HFFc6 (cell line): ENCODE results near the gene MAP3K5. TPM values are rescaled to one million over a fixed set of nuclear protein-coding genes. Genes with fewer than 3 reads are reported as not detected.

Experiments
- DNase-seq: peaks from one replicate; pipeline ENCODE4 v3.0.0-alpha.2; 2018
- H3K27ac Mint-ChIP-seq: 2 replicates; pipeline ENCODE4 v1.8.0; 2020; ENCODE audit warnings: mild to moderate bottlenecking, mixed read lengths
- H3K27me3 Mint-ChIP-seq: 2 replicates; pipeline ENCODE4 v1.8.0; 2021; ENCODE audit warnings: mild to moderate bottlenecking, moderate library complexity, mixed read lengths; ENCODE audit not compliant: insufficient read depth
- H3K36me3 Mint-ChIP-seq: 2 replicates; pipeline ENCODE4 v1.8.0; 2021; ENCODE audit warnings: low read depth, mixed read lengths
- H3K4me1 Mint-ChIP-seq: 2 replicates; pipeline ENCODE4 v1.8.0; 2020; ENCODE audit warnings: low read depth, mixed read lengths
- H3K4me3 Mint-ChIP-seq: 2 replicates; pipeline ENCODE4 v1.8.0; 2020; ENCODE audit warnings: mild to moderate bottlenecking, moderate library complexity, mixed read lengths
- H3K9me3 Mint-ChIP-seq: 2 replicates; pipeline ENCODE4 v1.8.0; 2020; ENCODE audit warnings: mild to moderate bottlenecking, mixed read lengths
- CTCF ChIP-seq: fragments of 200-600 bp; sonication (generic); IDR thresholded peaks from 2 replicates; pipeline ENCODE4 v1.5.0; 2021; ENCODE audit warnings: antibody characterized with exemption, mild to moderate bottlenecking
- total RNA-seq, 6 experiments: library from RNA; stranded (reverse); fragmentation: NEBNext Ultra II Directional; extraction: Animal tissue kit (Norgen Biotek cat#: 25700); gene quantifications; 2 replicates in 1 of 6; 3 replicates in 5 of 6; pipeline ENCODE4 v1.2.3, GENCODE V29; 2021

MAP3K5 gene
- total RNA-seq, 6 experiments from 2014 or later: 11.9 to 22.2 (median 19.1) TPM

GRCh38 chr6:136533487-136533886 lies 258.8 kb downstream of the MAP3K5 start:
- H3K27ac Mint-ChIP-seq: no peak overlapping the region
- no peak for DNase-seq
- TF ChIP-seq CTCF: no peak
- no peaks in the 10 kb centered on the region for H3K4me1 Mint-ChIP-seq
- peaks cover 19% of the 10 kb centered on the region for H3K27me3 Mint-ChIP-seq
- H3K9me3 Mint-ChIP-seq: no peaks in the 10 kb centered on the region
- H3K4me3 Mint-ChIP-seq: no peak overlapping the region
- peaks cover 3% of the 10 kb centered on the region; the same call in 1 of the 2 replicates for H3K36me3 Mint-ChIP-seq

- H3K27ac Mint-ChIP-seq: no peak overlapping the region
- peaks cover 3% of the 10 kb centered on the region; the same call in 1 of the 2 replicates for H3K36me3 Mint-ChIP-seq
- TF ChIP-seq CTCF: no peak
- no peak for DNase-seq
- H3K27me3 Mint-ChIP-seq: peaks cover 17% of the 10 kb centered on the region
- H3K9me3 Mint-ChIP-seq: no peaks in the 10 kb centered on the region
- H3K4me1 Mint-ChIP-seq: peaks cover 6% of the 10 kb centered on the region
- H3K4me3 Mint-ChIP-seq: no peak overlapping the region
Observed at GRCh38 chr6:136532030-136532429, 260.2 kb downstream of the MAP3K5 start.

- DNase-seq: no peak
- Mint-ChIP-seq H3K27me3 (peaks cover 12% of the 10 kb centered on the region), H3K9me3 (no peaks in the 10 kb centered on the region), H3K4me1 (peaks cover 14% of the 10 kb centered on the region), H3K27ac (no peak overlapping the region), H3K36me3 (no peaks in the 10 kb centered on the region), H3K4me3 (no peak overlapping the region)
- no peak for TF ChIP-seq CTCF
Observed at GRCh38 chr6:136529710-136530109, 262.6 kb downstream of the MAP3K5 start.

- no peak for TF ChIP-seq CTCF
- no peak overlapping the region for H3K4me3 Mint-ChIP-seq
- no peak overlapping the region for H3K27ac Mint-ChIP-seq
- no peaks in the 10 kb centered on the region for H3K9me3 Mint-ChIP-seq
- peaks cover 14% of the 10 kb centered on the region for H3K4me1 Mint-ChIP-seq
- H3K27me3 Mint-ChIP-seq: peaks cover 8% of the 10 kb centered on the region
- no peak for DNase-seq
- H3K36me3 Mint-ChIP-seq: no peaks in the 10 kb centered on the region
Observed at GRCh38 chr6:136528477-136528876, 263.8 kb downstream of the MAP3K5 start.

GRCh38 chr6:136527831-136528230 lies 264.4 kb downstream of the MAP3K5 start:
- peaks cover 14% of the 10 kb centered on the region for H3K4me1 Mint-ChIP-seq
- no peak overlapping the region for H3K4me3 Mint-ChIP-seq
- no peak for TF ChIP-seq CTCF
- peaks cover 4% of the 10 kb centered on the region for H3K27me3 Mint-ChIP-seq
- H3K27ac Mint-ChIP-seq: no peak overlapping the region
- no peak for DNase-seq
- H3K36me3 Mint-ChIP-seq: no peaks in the 10 kb centered on the region
- H3K9me3 Mint-ChIP-seq: no peaks in the 10 kb centered on the region

- Mint-ChIP-seq H3K36me3 (no peaks in the 10 kb centered on the region), H3K27ac (no peak overlapping the region), H3K27me3 (no peaks in the 10 kb centered on the region; the same call in 1 of the 2 replicates), H3K9me3 (no peaks in the 10 kb centered on the region), H3K4me3 (no peak overlapping the region), H3K4me1 (peaks cover 14% of the 10 kb centered on the region)
- no peak for TF ChIP-seq CTCF
- no peak for DNase-seq
Observed at GRCh38 chr6:136526937-136527336, 265.3 kb downstream of the MAP3K5 start.
